Gastroesophageal sphincter (tissue), 3 donors: Measurements from ENCODE around the gene ACOX3.

Source experiments
- CTCF ChIP-seq, 4 experiments: fragments of 200-600 bp in 2 of 4; fragments of 450-650 bp in 2 of 4; sonication (generic) in 1 of 4; IDR thresholded peaks; one replicate each; pipeline ENCODE4 v1.5.1; 2017 to 2019; ENCODE audit warnings: antibody characterized with exemption in 4 of 4, mild to moderate bottlenecking in 2 of 4, moderate library complexity in 2 of 4
- POLR2A ChIP-seq, 2 donors: fragments of 450-650 bp; IDR thresholded peaks; one replicate each; pipeline ENCODE4 v1.6.1; 2017; ENCODE audit warnings: antibody characterized with exemption in 2 of 2, mild to moderate bottlenecking in 2 of 2, moderate library complexity in 1 of 2

GRCh38 chr4:8400632-8401325 is 39.7 kb downstream of the ACOX3 start:
- no peak for TF ChIP-seq POLR2A (IDR thresholded peaks at IDR 0.05)
- no peak for TF ChIP-seq CTCF (IDR thresholded peaks at IDR 0.05)
